Smooth muscle cell (in vitro differentiated cells): Measurements from ENCODE around the gene CEBPA. TPM values are rescaled to one million over a fixed set of nuclear protein-coding genes. Genes with fewer than 3 reads are reported as not detected.

Experiments used
- DNase-seq: peaks from one replicate; lab custom pipeline; 2025; ENCODE audit not compliant: unreplicated experiment; lab: John Stamatoyannopoulos, UW
- H2AFZ ChIP-seq: fragments of 200-600 bp; sonication (generic); 2 replicates; pipeline ENCODE4 v1.6.0; 2016; ENCODE audit warnings: antibody characterized with exemption, low read depth, mild to moderate bottlenecking
- H3F3A ChIP-seq: fragments of 200-600 bp; sonication (generic); 2 replicates; pipeline ENCODE4 v1.6.0; 2017; ENCODE audit warnings: antibody characterized with exemption, low read depth
- H3K27ac ChIP-seq: fragments of 200-600 bp; sonication (generic); 2 replicates; pipeline ENCODE4 v1.5.1; 2016; ENCODE audit warnings: low read depth, mild to moderate bottlenecking
- H3K27me3 ChIP-seq: fragments of 200-600 bp; sonication (generic); 2 replicates; pipeline ENCODE4 v1.6.1; 2016; ENCODE audit warnings: low read depth, mild to moderate bottlenecking
- H3K36me3 ChIP-seq: fragments of 200-600 bp; sonication (generic); 2 replicates; pipeline ENCODE4 v1.5.1; 2016; ENCODE audit warnings: low read depth
- H3K4me1 ChIP-seq: fragments of 200-600 bp; sonication (generic); 2 replicates; pipeline ENCODE4 v1.5.1; 2016; ENCODE audit warnings: low read depth
- H3K4me2 ChIP-seq: fragments of 200-600 bp; sonication (generic); 2 replicates; pipeline ENCODE4 v1.6.0; 2016; ENCODE audit warnings: mild to moderate bottlenecking
- H3K4me3 ChIP-seq: fragments of 200-600 bp; sonication (generic); 2 replicates; pipeline ENCODE4 v1.5.1; 2016; ENCODE audit warnings: mild to moderate bottlenecking
- H3K79me2 ChIP-seq: fragments of 200-600 bp; sonication (generic); 2 replicates; pipeline ENCODE4 v1.6.0; 2016; ENCODE audit warnings: low read depth, mild to moderate bottlenecking
- H3K9ac ChIP-seq: fragments of 200-600 bp; sonication (generic); 2 replicates; pipeline ENCODE4 v1.6.0; 2016; ENCODE audit warnings: low read depth
- H3K9me3 ChIP-seq: fragments of 200-600 bp; sonication (generic); replicated peaks from 2 replicates; pipeline ENCODE4 v1.5.1; 2016; ENCODE audit warnings: low read depth
- H4K20me1 ChIP-seq: fragments of 200-600 bp; sonication (generic); 2 replicates; pipeline ENCODE4 v1.6.0; 2016; ENCODE audit warnings: low read depth
- CTCF ChIP-seq: fragments of 200-600 bp; sonication (generic); IDR thresholded peaks from 2 replicates; pipeline ENCODE4 v1.5.1; 2017; ENCODE audit warnings: borderline replicate concordance, mild to moderate bottlenecking, antibody characterized with exemption; ENCODE audit not compliant: insufficient read depth, poor library complexity, severe bottlenecking
- WGBS: methylation state at CpG from one replicate; pipeline ENCODE4 v1.1.7; 2016; ENCODE audit warnings: low lambda C conversion rate; 5-methylcytosine and 5-hydroxymethylcytosine counted together
- polyA plus RNA-seq: library from polyadenylated mRNA; unstranded; fragments of >200 nt; fragmentation: Nextera tagmentation; extraction: Ambion mirVana; gene quantifications from 2 replicates; pipeline ENCODE4 v1.2.1, GENCODE V29; 2016
- total RNA-seq: library from RNA; depleted of rRNA; stranded (reverse); fragments of >200 nt; gene quantifications from 2 replicates; pipeline ENCODE4 v1.2.3, GENCODE V29; 2014

CEBPA gene
- total and polyA plus RNA-seq, 2 experiments from 2014 or later: 1.2 to 2.1 TPM

GRCh38 chr19:33286899-33287298 lies 15.4 kb downstream of the CEBPA start:
- Histone ChIP-seq H3K4me3 (no peak overlapping the region), H3K79me2 (no peaks in the 10 kb centered on the region), H3K9ac (no peak overlapping the region), H3K27ac (no peak overlapping the region), H3K4me2 (no peak overlapping the region), H3K36me3 (no peaks in the 10 kb centered on the region), H2AFZ (no peak overlapping the region), H4K20me1 (no peaks in the 10 kb centered on the region), H3F3A (no peaks in the 10 kb centered on the region), H3K4me1 (no peaks in the 10 kb centered on the region), H3K9me3 (peaks cover 7% of the 10 kb centered on the region), H3K27me3 (no peaks in the 10 kb centered on the region)
- TF ChIP-seq CTCF: no peak
- 92% methylated on average over 13 of the region's 13 CpGs for WGBS
- DNase-seq: no peak

- no peak overlapping the region for H3K4me3 ChIP-seq
Measured at GRCh38 chr19:33285441-33285927, 16.9 kb downstream of the CEBPA start.

GRCh38 chr19:33284756-33285155 lies 17.6 kb downstream of the CEBPA start:
- no peak overlapping the region for H2AFZ ChIP-seq
- no peak overlapping the region for H3K4me3 ChIP-seq
- DNase-seq: no peak
- no peak for TF ChIP-seq CTCF
- H3K36me3 ChIP-seq: no peaks in the 10 kb centered on the region
- H3K27me3 ChIP-seq: no peaks in the 10 kb centered on the region
- WGBS: 79% methylated on average over 7 of the region's 7 CpGs
- H3K27ac ChIP-seq: no peak overlapping the region
- H4K20me1 ChIP-seq: no peaks in the 10 kb centered on the region
- no peaks in the 10 kb centered on the region for H3K79me2 ChIP-seq
- no peaks in the 10 kb centered on the region for H3F3A ChIP-seq
- no peak overlapping the region for H3K4me2 ChIP-seq
- H3K9me3 ChIP-seq: peaks cover 7% of the 10 kb centered on the region
- no peak overlapping the region for H3K9ac ChIP-seq
- H3K4me1 ChIP-seq: no peaks in the 10 kb centered on the region

More at GRCh38 chr19:33285441-33285927, 16.9 kb downstream of the CEBPA start:
- Histone ChIP-seq H3K9me3 (peaks cover 7% of the 10 kb centered on the region), H3K9ac (no peak overlapping the region), H3K4me1 (no peaks in the 10 kb centered on the region), H3F3A (no peaks in the 10 kb centered on the region), H3K79me2 (no peaks in the 10 kb centered on the region), H2AFZ (no peak overlapping the region), H3K4me2 (no peak overlapping the region), H3K36me3 (no peaks in the 10 kb centered on the region), H3K27ac (no peak overlapping the region), H4K20me1 (no peaks in the 10 kb centered on the region), H3K27me3 (no peaks in the 10 kb centered on the region)
- DNase-seq: no peak
- no peak for TF ChIP-seq CTCF
- 88% methylated on average over 9 of the region's 9 CpGs for WGBS

- WGBS: 96% methylated on average over 12 of the region's 12 CpGs
- H3K36me3 ChIP-seq: no peaks in the 10 kb centered on the region
- no peak for TF ChIP-seq CTCF
Measured at GRCh38 chr19:33284146-33284643, 18.1 kb downstream of the CEBPA start.

More at GRCh38 chr19:33284146-33284643, 18.1 kb downstream of the CEBPA start:
- no peak for DNase-seq
- Histone ChIP-seq H3F3A (no peaks in the 10 kb centered on the region), H3K79me2 (no peaks in the 10 kb centered on the region), H3K4me2 (no peak overlapping the region), H3K9ac (no peak overlapping the region), H3K4me1 (no peaks in the 10 kb centered on the region), H3K27ac (no peak overlapping the region), H2AFZ (no peak overlapping the region), H4K20me1 (no peaks in the 10 kb centered on the region), H3K27me3 (no peaks in the 10 kb centered on the region), H3K4me3 (no peak overlapping the region), H3K9me3 (peaks cover 7% of the 10 kb centered on the region)
